ENCODE data around the gene LYPD6B. TPM values are rescaled to one million over a fixed set of nuclear protein-coding genes. Genes with fewer than 3 reads are reported as not detected.

Gene LYPD6B
- total RNA-seq, 1 donor = 2.5 TPM

GRCh38 chr2:148998831-148999200 lies 39.7 kb upstream of the LYPD6B start:
- Histone ChIP-seq H3K4me1 (ENCODE audit: insufficient read depth, low read length) (no peaks in the 10 kb centered on the region), H3K27ac (ENCODE audit: low read depth, low read length) (no peak overlapping the region), H3K4me2 (ENCODE audit: insufficient read depth, low read length) (no peak overlapping the region), H2AFZ (ENCODE audit: low read length) (no peak overlapping the region), H3K27me3 (ENCODE audit: insufficient read depth, low read length) (no peaks in the 10 kb centered on the region), H3K4me3 (ENCODE audit: insufficient read depth, low read length) (no peak overlapping the region), H3K9me3 (ENCODE audit: low read depth, low read length) (no peaks in the 10 kb centered on the region), H3K79me2 (ENCODE audit: insufficient read depth, low read length) (no peaks in the 10 kb centered on the region), H4K20me1 (ENCODE audit: insufficient read depth, low read length) (no peaks in the 10 kb centered on the region), H3K36me3 (ENCODE audit: insufficient read depth, low read length) (no peaks in the 10 kb centered on the region)
- DNase-seq (ENCODE audit: insufficient read length, low spot score, missing footprints) = no peak
- TF ChIP-seq CTCF (IDR thresholded peaks at IDR 0.05; ENCODE audit: extremely low read depth, low read depth, low read length) = no peak

- Histone ChIP-seq H3K27ac (ENCODE audit: low read depth, low read length) (no peak overlapping the region), H3K4me1 (ENCODE audit: insufficient read depth, low read length) (no peaks in the 10 kb centered on the region), H4K20me1 (ENCODE audit: insufficient read depth, low read length) (no peaks in the 10 kb centered on the region), H3K9me3 (ENCODE audit: low read depth, low read length) (no peaks in the 10 kb centered on the region), H3K79me2 (ENCODE audit: insufficient read depth, low read length) (no peaks in the 10 kb centered on the region), H3K4me3 (ENCODE audit: insufficient read depth, low read length) (no peak overlapping the region), H3K4me2 (ENCODE audit: insufficient read depth, low read length) (peak overlapping the region; percentile 14), H3K27me3 (ENCODE audit: insufficient read depth, low read length) (no peaks in the 10 kb centered on the region), H3K36me3 (ENCODE audit: insufficient read depth, low read length) (no peaks in the 10 kb centered on the region), H2AFZ (ENCODE audit: low read length) (no peak overlapping the region)
- no peak for TF ChIP-seq CTCF (IDR thresholded peaks at IDR 0.05; ENCODE audit: extremely low read depth, low read depth, low read length)
- DNase-seq (ENCODE audit: insufficient read length, low spot score, missing footprints) = no peak
These were observed 39.0 kb upstream of the LYPD6B start for GRCh38 chr2:148999451-148999921.

- TF ChIP-seq CTCF (IDR thresholded peaks at IDR 0.05; ENCODE audit: extremely low read depth, low read depth, low read length) = no peak
- no peak overlapping the region for H3K4me3 ChIP-seq (ENCODE audit: insufficient read depth, low read length)
- peak; percentile 89 for DNase-seq (ENCODE audit: insufficient read length, low spot score, missing footprints)
- H3K4me2 ChIP-seq (ENCODE audit: insufficient read depth, low read length) = peak overlapping the region; percentile 14
- H3K4me1 ChIP-seq (ENCODE audit: insufficient read depth, low read length) = no peaks in the 10 kb centered on the region
- H3K9me3 ChIP-seq (ENCODE audit: low read depth, low read length) = no peaks in the 10 kb centered on the region
- H3K27ac ChIP-seq (ENCODE audit: low read depth, low read length) = no peak overlapping the region
- H3K27me3 ChIP-seq (ENCODE audit: insufficient read depth, low read length) = no peaks in the 10 kb centered on the region
- H2AFZ ChIP-seq (ENCODE audit: low read length) = no peak overlapping the region
- no peaks in the 10 kb centered on the region for H4K20me1 ChIP-seq (ENCODE audit: insufficient read depth, low read length)
- H3K36me3 ChIP-seq (ENCODE audit: insufficient read depth, low read length) = no peaks in the 10 kb centered on the region
- H3K79me2 ChIP-seq (ENCODE audit: insufficient read depth, low read length) = no peaks in the 10 kb centered on the region
These were observed 38.2 kb upstream of the LYPD6B start for GRCh38 chr2:149000158-149000938.

- Histone ChIP-seq H3K4me3 (ENCODE audit: insufficient read depth, low read length) (no peak overlapping the region), H3K4me2 (ENCODE audit: insufficient read depth, low read length) (no peak overlapping the region)
- DNase-seq (ENCODE audit: insufficient read length, low spot score, missing footprints) = no peak
These were observed 37.0 kb upstream of the LYPD6B start for GRCh38 chr2:149001496-149001895.

More at GRCh38 chr2:149001496-149001895, 37.0 kb upstream of the LYPD6B start:
- no peaks in the 10 kb centered on the region for H3K79me2 ChIP-seq (ENCODE audit: insufficient read depth, low read length)
- no peak for TF ChIP-seq CTCF (IDR thresholded peaks at IDR 0.05; ENCODE audit: extremely low read depth, low read depth, low read length)
- H3K9me3 ChIP-seq (ENCODE audit: low read depth, low read length) = no peaks in the 10 kb centered on the region
- no peak overlapping the region for H2AFZ ChIP-seq (ENCODE audit: low read length)
- no peaks in the 10 kb centered on the region for H3K36me3 ChIP-seq (ENCODE audit: insufficient read depth, low read length)
- no peak overlapping the region for H3K27ac ChIP-seq (ENCODE audit: low read depth, low read length)
- no peaks in the 10 kb centered on the region for H4K20me1 ChIP-seq (ENCODE audit: insufficient read depth, low read length)
- H3K27me3 ChIP-seq (ENCODE audit: insufficient read depth, low read length) = peaks cover 7% of the 10 kb centered on the region
- H3K4me1 ChIP-seq (ENCODE audit: insufficient read depth, low read length) = no peaks in the 10 kb centered on the region

Measured in osteoblast (primary cell).